Astrocyte of the spinal cord (primary cell): ENCODE results near the gene PF4V1.

ENCODE experiments used
- DNase-seq: peaks from one replicate; pipeline ENCODE4 v3.0.0; 2011; ENCODE audit warnings: low read depth, low spot score
- H3K4me3 ChIP-seq: 2 replicates; pipeline ENCODE4 v1.5.1; 2011; ENCODE audit warnings: low read depth, mild to moderate bottlenecking, low read length, moderate library complexity
- CTCF ChIP-seq: IDR thresholded peaks from 2 replicates; pipeline ENCODE4 v1.5.1; 2012; ENCODE audit warnings: low read depth, mild to moderate bottlenecking, low read length, inconsistent platforms
- in situ Hi-C: cut with HindIII; loops from 2 replicates; pipeline ENCODE4 v1.10.0; 2017; ENCODE audit warnings: low sequenced_read_pairs

The PF4V1 gene

GRCh38 chr4:73853246-73853704 is at the start of gene PF4V1:
Gene PF4V1, plus strand, starts transcription at chr4:73853296. Its CDS starts 67 bp downstream, at chr4:73853363.
- peak; percentile 42 for TF ChIP-seq CTCF
- H3K4me3 ChIP-seq, result no peak within 1 kb of the TSS
- DNase-seq, result peak; percentile 53
- in situ Hi-C loops, result no loop called here

GRCh38 chr4:73810191-73810590 is 42.9 kb upstream of the PF4V1 start:
- no peak overlapping the region for H3K4me3 ChIP-seq
- TF ChIP-seq CTCF, result no peak
- no peak for DNase-seq
- in situ Hi-C loops, result no loop called here

GRCh38 chr4:73811841-73812240 is 41.3 kb upstream of the PF4V1 start:
- in situ Hi-C loops, result no loop called here
- no peak for DNase-seq
- no peak for TF ChIP-seq CTCF
- no peak overlapping the region for H3K4me3 ChIP-seq

- no peak for TF ChIP-seq CTCF
- H3K4me3 ChIP-seq, result no peak overlapping the region
- no peak for DNase-seq
- in situ Hi-C loops, result no loop called here
These were observed 38.4 kb upstream of the PF4V1 start for GRCh38 chr4:73814679-73815078.

- H3K4me3 ChIP-seq, result no peak overlapping the region
- peak; percentile 48 for DNase-seq
- no peak for TF ChIP-seq CTCF
- in situ Hi-C loops, result no loop called here
These were observed 38.0 kb upstream of the PF4V1 start for GRCh38 chr4:73815145-73815544.

- in situ Hi-C loops, result no loop called here
- no peak for TF ChIP-seq CTCF
- peak; percentile 91 for DNase-seq
- no peak overlapping the region for H3K4me3 ChIP-seq
These were observed 36.3 kb upstream of the PF4V1 start for GRCh38 chr4:73816814-73817213.

- DNase-seq, result no peak
- no peak for TF ChIP-seq CTCF
- H3K4me3 ChIP-seq, result no peak overlapping the region
- in situ Hi-C loops, result no loop called here
These were observed 35.8 kb upstream of the PF4V1 start for GRCh38 chr4:73817341-73817740.
